AG09319 (cell line): Measurements from ENCODE around the gene MATN4.

ENCODE experiments used
- DNase-seq: peaks from one replicate; pipeline ENCODE4 v3.0.0-alpha.2; 2010; ENCODE audit warnings: low read depth; ENCODE audit errors: extremely low read depth
- CTCF ChIP-seq: IDR thresholded peaks from 2 replicates; pipeline ENCODE4 v1.5.1; 2011; ENCODE audit warnings: low read depth, mild to moderate bottlenecking, inconsistent platforms, low read length, moderate library complexity

MATN4 gene

GRCh38 chr20:45303586-45304463, 4.3 kb downstream of the MATN4 start:
- no peak for TF ChIP-seq CTCF
- DNase-seq: no peak

GRCh38 chr20:45301824-45302271, 6.3 kb downstream of the MATN4 start:
- DNase-seq: no peak
- TF ChIP-seq CTCF: no peak

- no peak for DNase-seq
- TF ChIP-seq CTCF: peak; percentile 6
Measured at GRCh38 chr20:45300961-45301360, 7.1 kb downstream of the MATN4 start.

- no peak for DNase-seq
- no peak for TF ChIP-seq CTCF
Measured at GRCh38 chr20:45299786-45300185, 8.3 kb downstream of the MATN4 start.

- DNase-seq: no peak
- no peak for TF ChIP-seq CTCF
Measured at GRCh38 chr20:45297786-45298497, 10.2 kb downstream of the MATN4 start.

GRCh38 chr20:45294659-45295058, 13.4 kb downstream of the MATN4 start:
- DNase-seq: no peak
- no peak for TF ChIP-seq CTCF

- no peak for DNase-seq
- no peak for TF ChIP-seq CTCF
Measured at GRCh38 chr20:45294003-45294368, 14.1 kb downstream of the MATN4 start.
